Measurements from ENCODE around the gene TRIP11. TPM values are rescaled to one million over a fixed set of nuclear protein-coding genes. Genes with fewer than 3 reads are reported as not detected.

Gene TRIP11
- total and polyA plus RNA-seq, 2 of the 13 experiments (the other 11 are each of a cell fraction or from before 2014, with no cell fraction given): 10.9 to 32.8 TPM

GRCh38 chr14:92039719-92040430 lies at the start of gene TRIP11 (continued):
- no peak for TF ChIP-seq ZNF121 (CRISPR knock-in tag; IDR thresholded peaks at IDR 0.05)
- TF ChIP-seq SSRP1 (CRISPR knock-in tag; IDR thresholded peaks at IDR 0.05): no peak; the same call in 1 of the 2 replicates
- TF ChIP-seq ZNF562 (CRISPR knock-in tag; IDR thresholded peaks at IDR 0.05; ENCODE audit: borderline replicate concordance): no peak
- TF ChIP-seq MED1 (CRISPR knock-in tag; IDR thresholded peaks at IDR 0.05): peak; percentile 72
- TF ChIP-seq IKZF4 (CRISPR knock-in tag; IDR thresholded peaks at IDR 0.05; ENCODE audit: borderline replicate concordance, low read depth, not compliant biosample characterization): no peak
- no peak for TF ChIP-seq NR0B2 (CRISPR knock-in tag; IDR thresholded peaks at IDR 0.05)
- TF ChIP-seq NR3C1 (CRISPR knock-in tag; IDR thresholded peaks at IDR 0.05): no peak
- no peak for TF ChIP-seq ZC3H4 (CRISPR knock-in tag; IDR thresholded peaks at IDR 0.05; ENCODE audit: borderline replicate concordance)
- no peak for TF ChIP-seq IRX3 (CRISPR knock-in tag; IDR thresholded peaks at IDR 0.05; ENCODE audit: borderline replicate concordance, low read depth)
- TF ChIP-seq POGZ (CRISPR knock-in tag; IDR thresholded peaks at IDR 0.05): peak; percentile 88
- no peak; the same call in 1 of the 2 replicates for TF ChIP-seq CREBL2 (CRISPR knock-in tag; IDR thresholded peaks at IDR 0.05; ENCODE audit: borderline replicate concordance)
- no peak for TF ChIP-seq PHB2 (IDR thresholded peaks at IDR 0.05; ENCODE audit: partially characterized antibody)
- no peak for TF ChIP-seq GLMP (CRISPR knock-in tag; IDR thresholded peaks at IDR 0.05; ENCODE audit: borderline replicate concordance)
- no peak for TF ChIP-seq ZBTB26 (CRISPR knock-in tag; IDR thresholded peaks at IDR 0.05; ENCODE audit: borderline replicate concordance)
- TF ChIP-seq GPN1 (CRISPR knock-in tag; IDR thresholded peaks at IDR 0.05; ENCODE audit: borderline replicate concordance): no peak
- peak; percentile 80; the same call in 1 of the 2 replicates for TF ChIP-seq TARDBP (CRISPR knock-in tag; IDR thresholded peaks at IDR 0.05)
- TF ChIP-seq MATR3 (CRISPR knock-in tag; IDR thresholded peaks at IDR 0.05): no peak
- peak; percentile 88 for TF ChIP-seq MED8 (CRISPR knock-in tag; IDR thresholded peaks at IDR 0.05; ENCODE audit: insufficient replicate concordance)
- peak; percentile 93; the same call in 1 of the 2 replicates for TF ChIP-seq NFKB2 (CRISPR knock-in tag; IDR thresholded peaks at IDR 0.05; ENCODE audit: borderline replicate concordance)
- TF ChIP-seq XRCC5 (optimal IDR thresholded peaks at IDR 0.05; ENCODE audit: low read length): peak; percentile 85
- 0 out of 2 replicates have a peak, but pooled peaks have one; percentile 75 for TF ChIP-seq ISX (CRISPR knock-in tag; conservative IDR thresholded peaks at IDR 0.05)
- TF ChIP-seq ZNF18 (CRISPR knock-in tag; IDR thresholded peaks at IDR 0.05; ENCODE audit: insufficient replicate concordance): no peak
- no peak for TF ChIP-seq ZNF362 (CRISPR knock-in tag; IDR thresholded peaks at IDR 0.05; ENCODE audit: borderline replicate concordance)
- TF ChIP-seq SRSF1 (optimal IDR thresholded peaks at IDR 0.05; ENCODE audit: low read depth, low read length): no peak

Data from HepG2 (cell line).